Stimulated activated CD4-positive, alpha-beta T cell treated with anti-CD3 and anti-CD28 coated beads, TNF-alpha, amount 100 ng/mL, for 1 hour (primary cell): Measurements from ENCODE around the gene SHANK3.

ENCODE experiments used
- DNase-seq, 3 donors: peaks; one replicate each; pipeline ENCODE4 v3.0.0-alpha.2; 2020; ENCODE audit warnings: low read depth in 3 of 3, low spot score in 1 of 3

Gene SHANK3

GRCh38 chr22:50677493-50678217, 5.0 kb downstream of the SHANK3 start:
- DNase-seq, result no peak

GRCh38 chr22:50678218-50678650, 5.6 kb downstream of the SHANK3 start:
- DNase-seq, result no peak

- no peak for DNase-seq
Measured at GRCh38 chr22:50678651-50679521, 6.3 kb downstream of the SHANK3 start.

GRCh38 chr22:50683086-50683993, 10.7 kb downstream of the SHANK3 start:
- no peak for DNase-seq

- no peak for DNase-seq
Measured at GRCh38 chr22:50683994-50684371, 11.4 kb downstream of the SHANK3 start.

- DNase-seq, result no peak
Measured at GRCh38 chr22:50684501-50684900, 11.9 kb downstream of the SHANK3 start.

- DNase-seq, result no peak
Measured at GRCh38 chr22:50684986-50685385, 12.4 kb downstream of the SHANK3 start.

- no peak for DNase-seq
Measured at GRCh38 chr22:50686794-50687193, 14.2 kb downstream of the SHANK3 start.

GRCh38 chr22:50687829-50688228, 15.2 kb downstream of the SHANK3 start:
- DNase-seq, result no peak

GRCh38 chr22:50688448-50688847, 15.8 kb downstream of the SHANK3 start:
- no peak for DNase-seq

- DNase-seq, result no peak
Measured at GRCh38 chr22:50691521-50691920, 18.9 kb downstream of the SHANK3 start.

GRCh38 chr22:50693462-50693861, 20.8 kb downstream of the SHANK3 start:
- DNase-seq, result no peak

- no peak for DNase-seq
Measured at GRCh38 chr22:50694099-50694605, 21.5 kb downstream of the SHANK3 start.

- DNase-seq, result no peak
Measured at GRCh38 chr22:50694766-50695420, 22.3 kb downstream of the SHANK3 start.

- DNase-seq, result no peak
Measured at GRCh38 chr22:50695421-50696250, 23.0 kb downstream of the SHANK3 start.

GRCh38 chr22:50696251-50696798, 23.7 kb downstream of the SHANK3 start:
- DNase-seq, result no peak

GRCh38 chr22:50696799-50697561, 24.4 kb downstream of the SHANK3 start:
- DNase-seq, result no peak

- DNase-seq, result no peak
Measured at GRCh38 chr22:50697667-50698506, 25.3 kb downstream of the SHANK3 start.
